T-helper 2 cell treated with Interferon-gamma antibody and Interleukin-4, amounts not matched to agents 100 ng/mL and 5 ng/mL, for 36 hours (primary cell): ENCODE data around the gene TFDP1. TPM values are rescaled to one million over a fixed set of nuclear protein-coding genes. Genes with fewer than 3 reads are reported as not detected.

ENCODE experiments used
- intact Hi-C: fragments of 100-400 bp; cut with micrococcal nuclease; formaldehyde crosslinking; loops from one replicate; pipeline ENCODE4 v1.15.1; 2023
- total RNA-seq: library from RNA; stranded (reverse); gene quantifications from 2 replicates; pipeline ENCODE4 v1.2.3, GENCODE V29; 2022

The TFDP1 gene
- total RNA-seq, 1 donor from 2014 or later = 171 TPM

DNA sequence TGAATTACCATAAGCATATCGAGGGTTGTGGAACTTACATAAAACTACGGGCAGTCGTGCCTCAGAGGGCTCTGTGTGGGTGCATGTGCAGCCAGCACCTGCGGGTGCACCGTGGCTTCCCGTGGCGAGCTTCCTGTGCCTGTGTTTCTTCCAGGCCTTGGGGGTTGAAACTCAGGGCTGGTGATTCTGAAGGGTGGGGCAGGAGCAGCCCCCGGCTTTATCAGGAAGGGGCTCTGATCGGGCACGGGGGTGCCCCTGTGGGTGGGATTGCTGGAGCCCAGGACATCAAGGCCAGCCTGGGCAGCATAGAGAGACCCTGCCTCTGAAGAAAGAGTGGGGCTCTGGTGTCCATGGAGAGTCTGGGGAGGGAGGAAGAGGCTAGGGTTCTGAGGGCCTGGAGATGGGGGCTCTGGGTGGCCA, 62.4 kb downstream of the TFDP1 start:
- intact Hi-C loops = no loop called here

DNA sequence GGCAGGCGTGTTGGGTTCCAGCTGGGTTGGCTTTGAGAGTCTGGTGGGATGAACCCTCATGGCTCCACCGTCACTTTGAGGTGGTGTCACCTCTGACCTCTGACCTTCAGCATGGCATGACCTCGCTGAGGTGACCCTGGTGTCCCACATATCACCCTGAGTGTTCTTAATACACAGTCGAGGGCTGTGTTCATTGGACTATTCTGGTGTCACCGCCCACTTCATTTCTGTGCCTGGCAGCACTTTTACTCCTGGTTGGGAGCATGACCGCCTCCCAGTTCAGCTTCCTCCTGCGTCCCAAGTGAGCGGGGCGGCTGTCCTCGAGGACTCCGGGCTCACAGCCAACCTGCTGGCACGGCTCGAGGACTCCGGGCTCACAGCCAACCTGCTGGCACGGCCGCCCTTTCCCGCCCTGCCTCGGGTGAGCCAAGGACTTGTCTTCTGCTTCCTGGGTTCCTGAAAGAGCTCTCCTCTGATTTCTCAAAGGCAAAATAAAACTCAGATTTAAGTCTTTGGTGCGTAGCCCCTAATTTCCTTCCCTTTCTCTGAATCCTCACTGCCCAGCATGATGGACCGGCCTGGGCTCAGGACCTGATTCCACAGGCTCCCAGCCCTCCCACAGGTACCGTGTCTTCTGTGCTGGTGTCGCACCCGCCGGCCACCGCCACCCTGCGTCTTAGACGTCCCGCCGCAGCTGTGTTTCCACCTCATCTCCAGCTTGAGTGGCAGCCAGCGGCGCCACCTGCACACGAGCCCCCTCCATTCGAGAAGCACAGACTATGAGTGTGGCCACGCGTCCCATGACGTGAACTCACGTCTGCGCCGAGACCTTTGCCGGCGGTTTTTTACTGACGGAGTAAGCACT, 63.0 kb downstream of the TFDP1 start:
- intact Hi-C loops = no loop called here

DNA sequence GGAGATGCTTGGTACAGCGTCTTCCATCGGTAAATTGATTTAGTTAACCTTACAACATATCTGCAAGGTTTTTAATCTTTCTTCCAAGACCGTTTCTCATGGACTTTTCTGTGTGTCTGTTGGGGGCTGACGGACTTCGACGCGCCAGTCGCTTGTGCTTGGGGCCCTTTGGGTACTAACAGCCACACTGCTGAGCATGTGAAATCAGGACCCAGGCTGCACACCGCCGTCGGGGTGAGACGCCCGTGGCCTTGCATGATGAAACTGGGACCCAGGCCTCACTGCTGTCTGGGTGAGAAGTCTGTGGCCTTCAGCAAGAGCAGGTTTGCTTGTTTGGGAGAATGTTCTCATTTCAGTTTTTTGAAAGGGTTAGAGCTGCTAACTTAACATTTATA, 63.7 kb downstream of the TFDP1 start:
- intact Hi-C loops = no loop called here

DNA sequence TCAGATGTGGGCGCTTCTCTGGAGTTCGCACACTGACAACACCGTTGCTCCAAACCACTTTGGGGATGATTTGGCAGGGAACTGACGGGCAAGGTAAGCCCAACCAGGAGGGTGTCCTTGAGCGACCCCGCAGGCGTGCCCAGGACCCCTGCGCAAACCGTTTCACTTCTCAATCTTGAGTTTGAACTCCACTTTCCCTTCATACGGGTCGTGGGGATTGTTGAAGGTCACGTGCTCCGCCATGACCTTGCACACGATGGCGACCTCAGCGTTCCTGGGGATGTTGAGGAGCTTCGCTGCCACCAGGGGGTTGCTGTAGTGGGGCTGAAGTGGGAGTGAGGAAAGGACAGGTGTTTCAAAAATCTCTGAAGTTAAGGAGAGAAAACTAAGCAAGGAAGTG, 64.7 kb downstream of the TFDP1 start:
- intact Hi-C loops = no loop called here

- intact Hi-C loops = no loop called here
Measured at GRCh38 chr13:113650275-113650674, 65.7 kb downstream of the TFDP1 start.

GRCh38 chr13:113650731-113651148, 66.2 kb downstream of the TFDP1 start:
- intact Hi-C loops = no loop called here

- intact Hi-C loops = no loop called here
Measured at GRCh38 chr13:113651511-113652403, 67.2 kb downstream of the TFDP1 start.

GRCh38 chr13:113652404-113653263, 68.1 kb downstream of the TFDP1 start:
- intact Hi-C loops = no loop called here

DNA sequence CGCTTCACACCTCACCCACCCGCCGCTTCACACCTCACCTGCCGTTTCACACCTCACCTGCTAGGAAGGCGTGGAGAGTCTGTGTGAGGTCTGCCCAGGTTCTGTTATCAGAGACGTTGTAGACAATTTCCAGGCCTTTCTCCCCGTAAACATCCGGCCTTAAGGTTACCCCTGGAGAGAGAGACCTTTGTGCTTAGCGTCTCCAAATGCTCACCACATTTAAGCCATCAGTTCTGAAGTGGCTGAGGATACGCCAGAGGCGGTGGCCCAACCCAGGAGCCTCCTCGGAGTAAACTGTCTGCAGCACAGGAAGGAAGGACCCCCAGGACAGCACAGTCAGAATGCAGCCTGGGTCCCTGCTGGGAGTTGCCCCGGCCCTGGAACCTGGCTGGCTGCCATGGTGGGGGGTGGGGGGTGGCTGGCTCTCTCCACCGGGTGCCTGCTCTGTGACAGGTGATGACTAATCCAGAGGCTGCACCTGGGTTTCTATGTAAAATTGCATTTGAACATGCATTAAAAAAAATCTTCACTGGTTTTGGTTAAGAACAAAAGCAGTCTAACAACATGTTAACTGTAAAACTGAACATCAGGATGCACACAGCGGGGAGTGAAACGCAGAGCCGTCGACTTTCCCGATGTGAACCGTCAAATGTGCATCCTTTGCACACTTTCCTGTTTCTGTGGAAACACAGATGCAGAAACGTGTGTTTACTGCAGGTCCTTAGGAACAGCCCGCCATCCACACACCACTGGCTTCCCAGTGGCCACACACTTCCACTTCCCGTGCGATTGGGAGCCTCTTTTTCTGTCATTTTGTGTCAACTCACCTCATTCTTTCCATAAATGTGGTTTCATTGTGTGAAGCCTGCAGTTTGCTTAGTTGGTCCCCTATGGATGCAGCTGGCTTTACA, 69.0 kb downstream of the TFDP1 start:
- intact Hi-C loops = no loop called here

DNA sequence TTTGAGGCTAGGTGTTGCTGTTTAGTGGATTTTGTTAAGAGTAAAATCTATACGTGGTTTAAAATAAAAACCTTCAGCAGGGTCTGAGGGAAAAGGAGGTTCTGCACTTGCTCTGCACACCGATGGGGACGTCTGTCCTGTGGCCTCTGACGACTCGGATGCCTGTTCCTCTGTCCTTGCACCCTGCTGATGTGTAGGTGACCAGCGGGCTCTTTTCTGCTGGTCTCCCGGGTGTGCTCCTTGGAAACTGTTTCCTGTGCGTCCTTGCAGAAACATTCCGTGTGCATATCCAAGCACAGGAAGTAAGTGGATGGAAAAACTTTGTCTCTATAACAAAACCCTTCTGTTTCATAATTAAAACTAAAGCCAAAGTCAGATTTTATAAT, 69.6 kb downstream of the TFDP1 start:
- intact Hi-C loops = no loop called here

- intact Hi-C loops = no loop called here
Measured at GRCh38 chr13:113654591-113655345, 70.2 kb downstream of the TFDP1 start.

DNA sequence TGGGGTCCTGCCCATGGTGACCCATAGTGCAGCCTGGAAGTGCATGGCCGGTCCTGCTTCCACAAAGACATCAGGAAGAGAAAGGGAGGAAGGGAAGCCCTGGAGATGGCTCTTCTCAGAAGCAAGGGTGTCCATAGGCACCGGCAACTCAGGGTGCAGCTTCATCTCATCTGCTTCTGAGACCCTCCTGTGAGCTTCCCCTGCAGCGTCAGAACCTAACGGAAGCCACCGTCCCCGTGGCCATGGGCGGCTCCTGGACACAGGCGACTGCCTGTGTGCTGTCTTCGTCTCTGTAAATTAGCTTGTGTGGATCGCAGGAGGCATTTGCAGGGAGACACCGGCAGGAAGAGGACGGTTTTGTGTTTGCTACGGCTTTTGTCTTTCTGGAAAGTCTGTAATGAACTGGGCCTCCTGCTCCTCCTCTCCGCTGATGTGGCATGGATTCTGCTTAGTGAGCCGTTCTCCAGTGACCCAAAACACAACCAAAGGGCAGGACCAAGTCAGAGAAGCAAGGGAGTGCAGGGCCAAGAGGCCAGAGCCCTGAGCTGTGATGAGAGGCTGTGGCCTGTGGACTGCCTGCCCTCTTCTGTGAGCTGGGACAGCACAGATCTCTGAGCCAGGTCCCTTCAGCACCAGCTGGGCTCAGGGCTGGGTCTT, 70.9 kb downstream of the TFDP1 start:
- intact Hi-C loops = no loop called here

DNA sequence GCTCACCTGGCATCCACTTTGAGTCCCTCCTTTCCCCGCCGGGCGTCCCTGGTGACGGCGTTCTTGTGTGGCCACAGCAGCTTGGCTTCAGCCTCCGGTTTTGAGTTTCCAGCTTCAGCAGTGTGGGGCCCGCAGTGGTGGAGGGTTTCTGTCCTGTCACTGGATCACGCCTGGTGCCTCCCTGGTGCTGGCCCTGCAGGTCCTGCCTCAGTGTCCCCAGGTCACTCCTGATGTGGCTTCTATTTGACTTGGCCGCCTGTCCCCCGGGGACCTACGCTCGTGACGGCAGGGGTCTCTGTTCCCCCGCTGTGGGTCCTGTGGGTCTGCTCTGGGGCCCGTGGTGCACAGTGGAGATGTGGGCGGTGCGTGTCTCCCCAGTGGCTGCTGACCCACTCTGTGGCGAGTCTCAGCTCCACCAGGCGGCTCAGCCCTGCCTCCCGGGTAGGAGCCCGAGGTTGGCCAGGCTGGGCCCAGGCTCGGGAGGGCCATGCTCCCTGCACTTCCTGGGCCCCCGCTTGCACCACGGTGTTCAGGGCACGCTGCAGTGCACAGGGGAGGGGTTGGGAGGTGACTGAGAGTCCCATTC, 71.5 kb downstream of the TFDP1 start:
- intact Hi-C loops = no loop called here

DNA sequence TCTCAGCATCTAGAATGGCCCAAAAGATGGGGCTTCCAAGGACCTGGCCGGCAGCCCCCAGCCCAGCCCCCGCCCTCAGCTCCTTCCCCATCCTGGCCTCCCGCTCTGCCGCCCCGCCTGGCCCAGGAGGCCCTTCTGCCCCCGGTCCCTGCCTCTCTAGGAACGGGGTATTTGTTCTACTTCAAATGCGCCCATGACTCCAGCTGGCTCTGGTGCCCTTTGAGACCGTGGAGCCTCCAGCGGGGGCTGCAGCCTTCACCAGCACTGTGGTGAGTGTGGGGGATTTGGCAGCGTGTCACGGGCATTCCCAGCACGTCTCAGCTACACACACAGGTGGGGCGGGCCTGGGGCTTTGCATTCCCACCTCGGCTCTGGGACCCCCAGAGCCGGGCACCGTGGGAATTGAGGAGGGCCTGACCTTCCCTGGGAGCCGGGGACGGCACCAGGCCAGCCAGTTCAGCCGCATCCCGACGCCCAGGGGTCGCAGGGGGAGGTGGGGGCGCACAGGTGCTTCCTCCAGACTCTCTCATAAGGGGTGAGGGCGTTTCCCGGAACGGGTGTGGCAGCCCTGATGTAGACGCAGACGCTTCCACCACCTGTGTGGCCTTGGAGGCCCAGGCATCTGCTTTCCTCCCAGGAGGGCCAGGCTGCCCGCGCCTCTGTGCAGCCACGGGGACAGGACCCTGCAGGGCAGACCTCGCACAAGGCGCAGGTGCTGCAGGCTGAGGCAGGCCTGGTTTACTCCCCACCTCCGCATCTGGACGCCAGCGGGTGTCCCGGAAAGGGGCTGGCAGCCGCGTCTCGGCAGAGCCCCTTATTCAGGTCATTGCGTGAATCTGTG, 72.5 kb downstream of the TFDP1 start:
- intact Hi-C loops = no loop called here

DNA sequence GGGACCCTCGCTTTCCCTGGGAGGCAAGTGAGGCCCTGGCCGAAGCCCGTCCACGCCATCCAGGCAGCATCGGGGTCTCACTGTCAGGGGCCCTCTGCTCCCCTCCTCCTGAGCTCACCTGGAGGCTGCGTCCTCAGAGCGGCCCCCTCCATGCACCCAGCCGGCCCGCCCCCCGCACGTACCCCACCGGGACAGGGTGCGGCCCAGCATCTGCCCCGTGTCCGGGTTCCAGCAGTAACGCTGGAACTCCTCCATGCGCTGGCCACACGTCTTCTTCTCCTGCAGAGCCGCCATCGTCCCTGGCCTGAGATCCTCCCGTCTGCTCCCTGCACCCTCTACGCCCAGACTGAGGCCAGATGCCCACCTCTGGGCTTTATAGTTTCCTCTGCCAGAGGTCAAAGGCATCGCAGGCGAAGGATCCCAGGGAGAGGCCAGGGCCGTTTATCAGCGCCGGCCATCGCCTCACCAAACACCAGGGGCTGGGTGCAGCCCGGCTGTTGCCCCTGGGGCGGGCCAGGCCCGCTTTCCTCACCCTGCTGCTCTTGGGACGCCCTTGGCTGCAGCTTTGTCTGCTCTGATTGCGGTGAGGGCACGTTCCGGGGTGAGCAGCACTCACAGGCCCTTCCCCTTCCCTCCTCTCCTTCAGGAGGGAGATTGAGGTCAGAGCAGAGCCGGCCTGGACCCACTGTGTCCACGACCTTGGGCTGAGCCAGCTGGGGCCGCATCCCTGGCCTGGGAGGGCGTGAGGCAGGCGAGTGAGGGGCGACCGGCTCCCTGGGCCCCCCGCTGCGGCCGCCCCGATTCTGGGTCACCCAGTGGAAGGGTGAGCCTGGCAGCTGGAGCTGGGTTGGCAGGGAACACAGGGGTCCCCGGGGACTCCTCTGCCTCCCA, 73.5 kb downstream of the TFDP1 start, which contains the start of gene ATP4B:
ATP4B (minus strand) TSS at position 348 of the 891 bp plus-strand sequence; CDS start at position 294, 54 bp downstream.
- intact Hi-C loops = no loop called here

- intact Hi-C loops = no loop called here
Measured at GRCh38 chr13:113658836-113659235, 74.3 kb downstream of the TFDP1 start.

- intact Hi-C loops = no loop called here
Measured at GRCh38 chr13:113659337-113659736, 74.8 kb downstream of the TFDP1 start.
